ENCODE data around the gene SLC24A3. TPM values are rescaled to one million over a fixed set of nuclear protein-coding genes. Genes with fewer than 3 reads are reported as not detected.

Gene SLC24A3
- total and polyA plus RNA-seq, 2 experiments from 2014 or later = 0.48 to 1.7 TPM

DNA sequence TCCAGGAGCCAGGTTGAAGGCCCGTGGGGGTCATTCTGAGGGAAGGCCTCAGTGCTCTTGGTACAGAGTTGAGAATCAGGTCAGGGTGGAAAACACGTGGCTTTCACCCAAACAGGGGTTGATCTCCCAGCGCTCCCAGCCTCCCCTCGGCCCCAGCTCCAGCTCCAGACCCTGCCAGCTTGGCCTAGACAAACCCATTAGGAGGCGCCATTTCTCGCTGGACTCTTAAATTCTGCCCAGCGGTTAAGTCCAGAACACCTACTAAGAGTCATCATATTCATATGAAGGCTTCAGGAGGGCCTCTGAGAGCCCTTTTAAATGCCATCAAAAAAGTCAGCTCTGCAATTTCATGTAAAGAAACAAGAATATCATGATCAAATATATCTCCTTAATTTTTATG is 387.6 kb downstream of the SLC24A3 start:
- Histone ChIP-seq H3K4me3 (no peak overlapping the region), H3K27me3 (no peaks in the 10 kb centered on the region), H3K4me2 (no peak overlapping the region), H3K27ac (no peak overlapping the region), H3K9me3 (ENCODE audit: low read depth) (no peaks in the 10 kb centered on the region), H3K4me1 (ENCODE audit: insufficient read depth) (no peaks in the 10 kb centered on the region), H4K20me1 (ENCODE audit: insufficient read depth, poor library complexity, severe bottlenecking) (no peaks in the 10 kb centered on the region), H3K36me3 (replicated peaks; ENCODE audit: insufficient read depth, low read depth) (no peaks in the 10 kb centered on the region), H2AFZ (no peak overlapping the region), H3K79me2 (no peaks in the 10 kb centered on the region), H3K9me2 (replicated peaks; ENCODE audit: insufficient read depth) (no peaks in the 10 kb centered on the region)
- TF ChIP-seq EZH2phosphoT487 (IDR thresholded peaks at IDR 0.05; ENCODE audit: low read depth, severe bottlenecking, unreplicated experiment) (no peak), EZH2 (IDR thresholded peaks at IDR 0.05; ENCODE audit: borderline replicate concordance) (no peak)
- TF ChIP-seq, protein P1, sequence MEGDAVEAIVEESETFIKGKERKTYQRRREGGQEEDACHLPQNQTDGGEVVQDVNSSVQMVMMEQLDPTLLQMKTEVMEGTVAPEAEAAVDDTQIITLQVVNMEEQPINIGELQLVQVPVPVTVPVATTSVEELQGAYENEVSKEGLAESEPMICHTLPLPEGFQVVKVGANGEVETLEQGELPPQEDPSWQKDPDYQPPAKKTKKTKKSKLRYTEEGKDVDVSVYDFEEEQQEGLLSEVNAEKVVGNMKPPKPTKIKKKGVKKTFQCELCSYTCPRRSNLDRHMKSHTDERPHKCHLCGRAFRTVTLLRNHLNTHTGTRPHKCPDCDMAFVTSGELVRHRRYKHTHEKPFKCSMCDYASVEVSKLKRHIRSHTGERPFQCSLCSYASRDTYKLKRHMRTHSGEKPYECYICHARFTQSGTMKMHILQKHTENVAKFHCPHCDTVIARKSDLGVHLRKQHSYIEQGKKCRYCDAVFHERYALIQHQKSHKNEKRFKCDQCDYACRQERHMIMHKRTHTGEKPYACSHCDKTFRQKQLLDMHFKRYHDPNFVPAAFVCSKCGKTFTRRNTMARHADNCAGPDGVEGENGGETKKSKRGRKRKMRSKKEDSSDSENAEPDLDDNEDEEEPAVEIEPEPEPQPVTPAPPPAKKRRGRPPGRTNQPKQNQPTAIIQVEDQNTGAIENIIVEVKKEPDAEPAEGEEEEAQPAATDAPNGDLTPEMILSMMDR (IDR thresholded peaks at IDR 0.05; ENCODE audit: poor library complexity) = no peak
- 87% methylated on average over 6 of the region's 7 CpGs for WGBS (ENCODE audit: low lambda C conversion rate, missing lambda C conversion rate)
- DNase-seq (ENCODE audit: low spot score) = no peak

DNA sequence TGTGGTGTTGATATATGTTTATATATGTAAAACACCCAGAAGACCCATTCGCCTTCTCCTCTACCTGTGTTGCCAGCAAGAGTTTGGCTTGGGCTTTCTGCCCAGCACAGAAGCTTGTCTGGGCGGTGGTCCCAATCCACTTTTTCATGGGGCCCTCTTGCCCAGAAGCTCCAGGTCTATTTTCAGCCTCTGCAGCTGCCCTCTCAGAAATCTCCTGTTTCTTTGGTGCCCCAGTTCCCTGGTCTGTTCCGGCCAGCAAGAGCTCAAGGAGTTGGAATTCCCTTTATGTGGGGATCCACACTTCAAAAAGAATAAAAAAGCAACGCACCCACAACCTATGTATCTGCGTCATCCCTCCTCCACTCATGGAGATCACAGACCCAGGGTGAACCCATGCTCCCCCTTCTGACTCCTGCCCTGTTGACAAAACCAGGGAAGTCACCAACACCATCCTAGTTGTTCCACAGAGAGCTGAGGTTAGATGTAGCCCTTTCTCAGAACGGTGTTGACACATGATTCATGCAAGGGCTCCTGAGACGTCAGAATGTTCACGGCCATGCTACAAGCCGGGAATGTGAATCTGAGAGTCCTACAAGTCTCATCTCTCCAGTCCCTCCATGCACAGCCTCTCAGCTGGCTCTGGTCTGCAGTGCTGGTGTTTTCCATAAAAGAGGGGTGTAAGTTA is 388.8 kb downstream of the SLC24A3 start:
- Histone ChIP-seq H3K9me3 (ENCODE audit: low read depth) (no peaks in the 10 kb centered on the region), H3K79me2 (no peaks in the 10 kb centered on the region), H4K20me1 (ENCODE audit: insufficient read depth, poor library complexity, severe bottlenecking) (no peaks in the 10 kb centered on the region), H3K4me2 (no peak overlapping the region), H2AFZ (no peak overlapping the region), H3K4me1 (ENCODE audit: insufficient read depth) (no peaks in the 10 kb centered on the region), H3K9me2 (replicated peaks; ENCODE audit: insufficient read depth) (no peaks in the 10 kb centered on the region), H3K36me3 (replicated peaks; ENCODE audit: insufficient read depth, low read depth) (no peaks in the 10 kb centered on the region), H3K27me3 (no peaks in the 10 kb centered on the region), H3K4me3 (no peak overlapping the region), H3K27ac (no peak overlapping the region)
- 76% methylated on average over 9 of the region's 9 CpGs for WGBS (ENCODE audit: low lambda C conversion rate, missing lambda C conversion rate)
- no peak for DNase-seq (ENCODE audit: low spot score)
- TF ChIP-seq EZH2phosphoT487 (IDR thresholded peaks at IDR 0.05; ENCODE audit: low read depth, severe bottlenecking, unreplicated experiment) = no peak
- TF ChIP-seq EZH2 (IDR thresholded peaks at IDR 0.05; ENCODE audit: borderline replicate concordance) = no peak
- TF ChIP-seq, protein P1 (IDR thresholded peaks at IDR 0.05; ENCODE audit: poor library complexity) = no peak

DNA sequence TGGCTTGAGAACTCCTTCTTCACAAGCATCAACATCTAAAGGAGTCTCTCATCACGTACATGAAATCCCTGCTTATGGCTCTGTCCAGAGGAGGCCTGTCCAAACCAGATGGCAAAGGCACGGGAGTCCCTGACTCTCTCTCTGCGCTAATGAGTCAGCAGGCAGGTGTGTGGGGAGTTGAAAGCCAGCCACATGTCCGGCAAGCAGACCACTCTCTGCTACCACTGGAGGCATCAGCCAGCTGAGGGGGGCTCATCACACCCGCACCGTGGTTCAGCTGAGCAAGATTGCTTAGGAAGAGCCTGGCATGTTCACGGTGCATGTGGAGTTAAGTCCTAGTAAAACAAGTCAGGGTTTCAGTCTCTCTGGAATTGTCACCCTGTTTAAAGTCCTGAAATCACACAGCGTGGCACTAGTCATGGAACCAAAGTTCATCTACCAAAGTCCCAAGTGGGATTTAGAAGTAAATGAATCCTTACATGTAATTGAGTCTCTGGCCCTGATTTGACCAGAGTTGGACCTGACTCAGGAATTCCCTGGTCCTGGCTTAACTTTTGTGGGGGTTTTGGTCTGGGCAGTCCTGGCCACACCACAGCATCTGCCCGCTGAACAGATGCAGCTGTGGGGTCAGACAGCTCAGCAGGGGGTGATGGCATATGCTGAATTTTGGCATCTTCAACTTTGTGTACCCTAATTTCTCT is 390.4 kb downstream of the SLC24A3 start:
- H2AFZ ChIP-seq = no peak overlapping the region
- H3K9me2 ChIP-seq (replicated peaks; ENCODE audit: insufficient read depth) = no peaks in the 10 kb centered on the region
- H3K9me3 ChIP-seq (ENCODE audit: low read depth) = no peaks in the 10 kb centered on the region
- H4K20me1 ChIP-seq (ENCODE audit: insufficient read depth, poor library complexity, severe bottlenecking) = no peaks in the 10 kb centered on the region
- no peaks in the 10 kb centered on the region for H3K27me3 ChIP-seq
- no peak overlapping the region for H3K4me3 ChIP-seq
- H3K79me2 ChIP-seq = no peaks in the 10 kb centered on the region
- no peak for TF ChIP-seq EZH2phosphoT487 (IDR thresholded peaks at IDR 0.05; ENCODE audit: low read depth, severe bottlenecking, unreplicated experiment)
- WGBS (ENCODE audit: low lambda C conversion rate, missing lambda C conversion rate) = 68% methylated on average over 9 of the region's 9 CpGs
- DNase-seq (ENCODE audit: low spot score) = no peak
- no peak overlapping the region for H3K27ac ChIP-seq
- H3K4me1 ChIP-seq (ENCODE audit: insufficient read depth) = no peaks in the 10 kb centered on the region
- H3K4me2 ChIP-seq = no peak overlapping the region
- no peaks in the 10 kb centered on the region for H3K36me3 ChIP-seq (replicated peaks; ENCODE audit: insufficient read depth, low read depth)

DNA sequence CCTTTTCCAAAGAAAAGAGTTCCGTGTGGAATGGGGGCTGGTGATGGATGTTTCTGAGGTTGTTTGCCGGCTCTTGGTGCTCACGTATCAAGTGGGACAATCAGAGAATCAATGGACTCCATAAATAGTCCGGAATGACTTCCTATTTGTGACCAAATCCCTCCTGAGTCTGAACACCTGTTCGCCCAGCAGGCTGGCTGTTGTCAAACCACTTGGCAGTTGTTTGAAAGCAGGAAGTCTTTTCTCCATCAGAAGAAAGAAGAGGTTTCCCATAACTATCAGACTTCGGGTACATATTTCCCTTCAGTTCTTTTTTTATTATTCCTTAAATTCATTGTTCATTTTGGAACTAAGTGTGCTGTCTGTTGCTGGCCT is 390.9 kb downstream of the SLC24A3 start:
- no peaks in the 10 kb centered on the region for H3K9me2 ChIP-seq (replicated peaks; ENCODE audit: insufficient read depth)
- H2AFZ ChIP-seq = no peak overlapping the region
- H3K4me3 ChIP-seq = no peak overlapping the region
- no peak overlapping the region for H3K4me2 ChIP-seq
- no peaks in the 10 kb centered on the region for H4K20me1 ChIP-seq (ENCODE audit: insufficient read depth, poor library complexity, severe bottlenecking)
- WGBS (ENCODE audit: low lambda C conversion rate, missing lambda C conversion rate) = 64% methylated on average over 6 of the region's 6 CpGs
- H3K27me3 ChIP-seq = no peaks in the 10 kb centered on the region
- H3K79me2 ChIP-seq = no peaks in the 10 kb centered on the region
- TF ChIP-seq EZH2 (IDR thresholded peaks at IDR 0.05; ENCODE audit: borderline replicate concordance) = no peak
- no peak for TF ChIP-seq EZH2phosphoT487 (IDR thresholded peaks at IDR 0.05; ENCODE audit: low read depth, severe bottlenecking, unreplicated experiment)
- TF ChIP-seq, protein P1 (IDR thresholded peaks at IDR 0.05; ENCODE audit: poor library complexity) = no peak
- no peaks in the 10 kb centered on the region for H3K36me3 ChIP-seq (replicated peaks; ENCODE audit: insufficient read depth, low read depth)
- H3K9me3 ChIP-seq (ENCODE audit: low read depth) = no peaks in the 10 kb centered on the region
- no peaks in the 10 kb centered on the region for H3K4me1 ChIP-seq (ENCODE audit: insufficient read depth)
- DNase-seq (ENCODE audit: low spot score) = no peak
- no peak overlapping the region for H3K27ac ChIP-seq
